Smooth muscle cell (in vitro differentiated cells): ENCODE results near the gene FAM72A. TPM values are rescaled to one million over a fixed set of nuclear protein-coding genes. Genes with fewer than 3 reads are reported as not detected.
"Not testable (repeated sequence)": the region's sequence is repeated elsewhere in the genome, so short reads cannot be mapped to it uniquely, and the experiment has no call there.

Source experiments
- DNase-seq: peaks from one replicate; lab custom pipeline; 2025; ENCODE audit not compliant: unreplicated experiment; lab: John Stamatoyannopoulos, UW
- H2AFZ ChIP-seq: fragments of 200-600 bp; sonication (generic); 2 replicates; pipeline ENCODE4 v1.6.0; 2016; ENCODE audit warnings: antibody characterized with exemption, low read depth, mild to moderate bottlenecking
- H3F3A ChIP-seq: fragments of 200-600 bp; sonication (generic); 2 replicates; pipeline ENCODE4 v1.6.0; 2017; ENCODE audit warnings: antibody characterized with exemption, low read depth
- H3K27ac ChIP-seq: fragments of 200-600 bp; sonication (generic); 2 replicates; pipeline ENCODE4 v1.5.1; 2016; ENCODE audit warnings: low read depth, mild to moderate bottlenecking
- H3K27me3 ChIP-seq: fragments of 200-600 bp; sonication (generic); 2 replicates; pipeline ENCODE4 v1.6.1; 2016; ENCODE audit warnings: low read depth, mild to moderate bottlenecking
- H3K36me3 ChIP-seq: fragments of 200-600 bp; sonication (generic); 2 replicates; pipeline ENCODE4 v1.5.1; 2016; ENCODE audit warnings: low read depth
- H3K4me1 ChIP-seq: fragments of 200-600 bp; sonication (generic); 2 replicates; pipeline ENCODE4 v1.5.1; 2016; ENCODE audit warnings: low read depth
- H3K4me2 ChIP-seq: fragments of 200-600 bp; sonication (generic); 2 replicates; pipeline ENCODE4 v1.6.0; 2016; ENCODE audit warnings: mild to moderate bottlenecking
- H3K4me3 ChIP-seq: fragments of 200-600 bp; sonication (generic); 2 replicates; pipeline ENCODE4 v1.5.1; 2016; ENCODE audit warnings: mild to moderate bottlenecking
- H3K79me2 ChIP-seq: fragments of 200-600 bp; sonication (generic); 2 replicates; pipeline ENCODE4 v1.6.0; 2016; ENCODE audit warnings: low read depth, mild to moderate bottlenecking
- H3K9ac ChIP-seq: fragments of 200-600 bp; sonication (generic); 2 replicates; pipeline ENCODE4 v1.6.0; 2016; ENCODE audit warnings: low read depth
- H3K9me3 ChIP-seq: fragments of 200-600 bp; sonication (generic); replicated peaks from 2 replicates; pipeline ENCODE4 v1.5.1; 2016; ENCODE audit warnings: low read depth
- H4K20me1 ChIP-seq: fragments of 200-600 bp; sonication (generic); 2 replicates; pipeline ENCODE4 v1.6.0; 2016; ENCODE audit warnings: low read depth
- WGBS: methylation state at CpG from one replicate; pipeline ENCODE4 v1.1.7; 2016; ENCODE audit warnings: low lambda C conversion rate; 5-methylcytosine and 5-hydroxymethylcytosine counted together
- polyA plus RNA-seq: library from polyadenylated mRNA; unstranded; fragments of >200 nt; fragmentation: Nextera tagmentation; extraction: Ambion mirVana; gene quantifications from 2 replicates; pipeline ENCODE4 v1.2.1, GENCODE V29; 2016
- total RNA-seq: library from RNA; depleted of rRNA; stranded (reverse); fragments of >200 nt; gene quantifications from 2 replicates; pipeline ENCODE4 v1.2.3, GENCODE V29; 2014

Gene FAM72A
- total and polyA plus RNA-seq, 2 experiments from 2014 or later, result 2.9 to 3.7 TPM

GRCh38 chr1:206203364-206204158 is 922 bp upstream of the FAM72A start, which contains the start of gene SRGAP2:
Gene SRGAP2, plus strand, starts transcription at chr1:206203541. Its CDS starts 2,430 bp downstream, at chr1:206205971.
- H3K4me3 ChIP-seq, result peak within 1 kb of the TSS; percentile 60

GRCh38 chr1:206196748-206197424 is 5.8 kb downstream of the FAM72A start:
- not testable (repeated sequence) for H3K9ac ChIP-seq, H3K27ac ChIP-seq, H3K9me3 ChIP-seq, H3F3A ChIP-seq, H2AFZ ChIP-seq, DNase-seq, H3K27me3 ChIP-seq, H4K20me1 ChIP-seq, H3K79me2 ChIP-seq, H3K4me1 ChIP-seq, H3K4me2 ChIP-seq, H3K36me3 ChIP-seq, H3K4me3 ChIP-seq
- 81% methylated on average over 3 of the region's 3 CpGs for WGBS

More at GRCh38 chr1:206203364-206204158, 922 bp upstream of the FAM72A start, which contains the start of gene SRGAP2:
- H3K27me3 ChIP-seq, H4K20me1 ChIP-seq, H3K9me3 ChIP-seq, DNase-seq, H3K36me3 ChIP-seq, H3K9ac ChIP-seq, H2AFZ ChIP-seq, H3K4me1 ChIP-seq, H3F3A ChIP-seq, H3K79me2 ChIP-seq: not testable (repeated sequence)
- WGBS, result under 1% methylated on average over 25 of the region's 63 CpGs
- peak within 1 kb of the TSS; percentile 44 for H3K27ac ChIP-seq
- H3K4me2 ChIP-seq, result peak within 1 kb of the TSS; percentile 68

GRCh38 chr1:206195182-206195581 is 7.5 kb downstream of the FAM72A start:
- not testable (repeated sequence) for DNase-seq, H3F3A ChIP-seq, H3K4me1 ChIP-seq, H2AFZ ChIP-seq, H3K4me3 ChIP-seq, H3K9me3 ChIP-seq, H3K79me2 ChIP-seq, H3K9ac ChIP-seq, H4K20me1 ChIP-seq, H3K27me3 ChIP-seq, H3K4me2 ChIP-seq, H3K27ac ChIP-seq, H3K36me3 ChIP-seq
- WGBS, result no CpG with 5 or more reads among the region's 2 CpGs

- not testable (repeated sequence) for H3K4me3 ChIP-seq, H3K27ac ChIP-seq, DNase-seq, H3K4me2 ChIP-seq, H3K9ac ChIP-seq, H3K79me2 ChIP-seq, H3K4me1 ChIP-seq, H3K36me3 ChIP-seq, H3K9me3 ChIP-seq, H3F3A ChIP-seq, H2AFZ ChIP-seq, H3K27me3 ChIP-seq, H4K20me1 ChIP-seq
- WGBS, result 86% methylated on average over 3 of the region's 4 CpGs
Measured at GRCh38 chr1:206186826-206187225, 15.8 kb downstream of the FAM72A start.

- H3K27me3 ChIP-seq, DNase-seq, H3F3A ChIP-seq, H3K79me2 ChIP-seq, H3K4me3 ChIP-seq, H2AFZ ChIP-seq, H3K4me1 ChIP-seq, H3K9me3 ChIP-seq, H3K36me3 ChIP-seq, H4K20me1 ChIP-seq, H3K27ac ChIP-seq, H3K4me2 ChIP-seq, H3K9ac ChIP-seq: not testable (repeated sequence)
- no CpG with 5 or more reads among the region's 3 CpGs for WGBS
Measured at GRCh38 chr1:206185778-206186177, 16.9 kb downstream of the FAM72A start.

GRCh38 chr1:206183788-206184187 is 18.9 kb downstream of the FAM72A start:
- H3K4me3 ChIP-seq, H3K9me3 ChIP-seq, H3K36me3 ChIP-seq, H3K27me3 ChIP-seq, H3K79me2 ChIP-seq, DNase-seq, H3K4me2 ChIP-seq, H3K27ac ChIP-seq, H3K9ac ChIP-seq, H4K20me1 ChIP-seq, H2AFZ ChIP-seq, H3F3A ChIP-seq, H3K4me1 ChIP-seq: not testable (repeated sequence)
- WGBS, result 70% methylated on average over 1 of the region's 2 CpGs

GRCh38 chr1:206182368-206183317 is 20.0 kb downstream of the FAM72A start:
- not testable (repeated sequence) for H3K36me3 ChIP-seq
- peak overlapping the region; percentile 60 for H3K27ac ChIP-seq

GRCh38 chr1:206179666-206180065 is 23.0 kb downstream of the FAM72A start:
- not testable (repeated sequence) for H3F3A ChIP-seq, H3K79me2 ChIP-seq
- peak overlapping the region; percentile 76 for H3K27ac ChIP-seq

More at GRCh38 chr1:206182368-206183317, 20.0 kb downstream of the FAM72A start:
- H3K9ac ChIP-seq, H3K27me3 ChIP-seq, H3K4me1 ChIP-seq, H2AFZ ChIP-seq, H3K9me3 ChIP-seq, H3K79me2 ChIP-seq, H3K4me2 ChIP-seq, H4K20me1 ChIP-seq, H3K4me3 ChIP-seq, DNase-seq, H3F3A ChIP-seq: not testable (repeated sequence)
- WGBS, result 26% methylated on average over 4 of the region's 6 CpGs

More at GRCh38 chr1:206179666-206180065, 23.0 kb downstream of the FAM72A start:
- not testable (repeated sequence) for H3K27me3 ChIP-seq, H3K4me2 ChIP-seq, H3K4me3 ChIP-seq, DNase-seq, H3K36me3 ChIP-seq, H2AFZ ChIP-seq, H4K20me1 ChIP-seq, H3K9me3 ChIP-seq, H3K4me1 ChIP-seq, H3K9ac ChIP-seq
